COLO668 (cell line): ENCODE measurements around the gene HAUS8.
"Not testable (repeated sequence)": the region's sequence is repeated elsewhere in the genome, so short reads cannot be mapped to it uniquely, and the experiment has no call there.

ENCODE experiments used
- DNase-seq: peaks from one replicate; lab custom pipeline; 2025; ENCODE audit not compliant: unreplicated experiment; lab: John Stamatoyannopoulos, UW

The HAUS8 gene

DNA sequence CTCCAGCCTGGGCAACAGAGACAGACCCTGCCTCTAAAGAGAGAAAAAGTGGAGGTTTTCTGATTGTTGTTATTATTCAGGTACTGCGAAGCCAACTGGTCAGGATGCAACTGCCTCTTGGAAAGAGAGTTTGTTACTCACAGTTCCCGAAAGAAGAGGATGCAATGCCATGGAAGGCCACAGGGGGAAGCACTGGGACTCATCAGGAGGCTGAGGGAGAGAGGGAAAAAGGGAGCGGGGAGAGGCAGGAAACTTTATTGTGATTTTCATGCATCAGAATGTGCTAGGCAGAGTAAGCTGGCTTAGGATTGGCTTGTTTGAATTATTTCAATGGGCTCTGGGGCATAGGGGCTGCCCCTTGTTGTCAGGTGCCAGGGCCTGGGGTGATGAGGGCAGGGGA is 27.9 kb upstream of the HAUS8 start:
- DNase-seq = peak; percentile 16

DNA sequence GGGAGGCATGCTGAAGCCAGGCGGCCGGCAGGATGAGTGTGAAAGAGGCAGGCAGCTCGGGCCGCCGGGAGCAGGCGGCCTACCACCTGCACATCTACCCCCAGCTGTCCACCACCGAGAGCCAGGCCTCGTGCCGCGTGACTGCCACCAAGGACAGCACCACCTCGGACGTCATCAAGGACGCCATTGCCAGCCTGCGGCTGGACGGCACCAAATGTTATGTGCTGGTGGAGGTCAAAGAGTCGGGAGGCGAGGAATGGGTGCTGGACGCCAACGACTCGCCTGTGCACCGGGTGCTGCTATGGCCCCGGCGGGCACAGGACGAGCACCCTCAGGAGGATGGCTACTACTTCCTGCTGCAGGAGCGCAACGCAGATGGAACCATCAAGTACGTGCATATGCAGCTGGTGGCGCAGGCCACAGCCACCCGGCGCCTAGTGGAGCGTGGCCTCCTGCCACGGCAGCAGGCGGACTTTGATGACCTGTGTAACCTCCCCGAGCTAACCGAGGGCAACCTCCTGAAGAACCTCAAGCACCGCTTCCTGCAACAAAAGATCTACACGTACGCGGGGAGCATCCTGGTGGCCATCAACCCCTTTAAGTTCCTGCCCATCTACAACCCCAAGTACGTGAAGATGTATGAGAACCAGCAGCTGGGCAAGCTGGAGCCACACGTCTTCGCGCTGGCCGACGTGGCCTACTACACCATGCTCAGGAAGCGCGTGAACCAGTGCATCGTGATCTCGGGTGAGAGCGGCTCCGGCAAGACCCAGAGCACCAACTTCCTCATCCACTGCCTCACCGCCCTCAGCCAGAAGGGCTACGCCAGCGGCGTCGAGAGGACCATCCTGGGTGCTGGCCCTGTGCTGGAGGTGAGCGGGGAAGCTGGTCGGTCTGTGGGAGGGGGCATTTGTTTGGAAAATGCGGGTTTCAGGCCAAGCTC is 26.7 kb upstream of the HAUS8 start:
- no peak for DNase-seq

DNA sequence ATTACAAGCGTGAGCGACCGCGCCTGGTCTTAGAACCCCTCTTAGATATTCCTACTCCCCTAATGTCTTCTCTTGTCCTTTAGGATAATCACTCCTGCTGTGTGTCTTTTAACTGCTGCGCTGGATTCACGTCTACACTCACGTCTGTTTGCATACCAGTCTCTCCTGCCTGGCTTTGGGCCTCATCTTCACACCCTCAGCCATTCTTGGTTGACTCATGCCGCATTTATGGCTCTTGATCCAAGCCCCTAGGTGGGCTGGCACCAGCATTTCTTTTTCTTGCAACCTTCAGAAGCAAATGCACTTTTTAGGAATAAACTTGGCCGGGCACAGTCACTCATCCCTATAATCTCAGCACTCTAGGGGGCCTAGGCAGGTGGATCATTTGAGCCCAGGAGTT is 23.1 kb upstream of the HAUS8 start:
- DNase-seq = no peak

DNA sequence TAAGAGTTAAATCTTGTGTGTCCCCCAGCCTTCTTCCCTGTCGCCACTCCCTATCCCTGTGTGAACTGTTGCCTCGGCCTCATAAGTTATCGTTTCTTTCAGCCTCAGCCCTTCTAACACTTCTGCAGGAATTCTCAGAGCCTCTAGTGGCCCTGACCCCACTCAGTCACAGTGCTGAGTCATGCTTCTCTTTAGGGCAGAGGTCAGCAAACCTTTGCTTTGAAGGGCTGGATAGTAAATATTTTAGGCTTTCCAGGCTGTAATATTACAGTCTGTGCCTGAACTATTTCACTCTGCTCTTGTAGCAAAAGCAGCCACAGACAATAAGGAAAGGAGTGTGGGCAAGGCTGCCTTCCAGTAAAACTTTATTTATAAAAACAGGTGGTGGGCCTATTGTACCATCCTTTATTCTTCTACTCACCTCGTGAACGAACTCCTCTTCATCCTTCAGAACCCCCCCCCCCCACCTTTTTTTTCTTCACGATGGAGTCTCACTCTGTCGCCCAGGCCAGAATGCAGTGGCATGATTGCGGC is 22.4 kb upstream of the HAUS8 start:
- no peak for DNase-seq

DNA sequence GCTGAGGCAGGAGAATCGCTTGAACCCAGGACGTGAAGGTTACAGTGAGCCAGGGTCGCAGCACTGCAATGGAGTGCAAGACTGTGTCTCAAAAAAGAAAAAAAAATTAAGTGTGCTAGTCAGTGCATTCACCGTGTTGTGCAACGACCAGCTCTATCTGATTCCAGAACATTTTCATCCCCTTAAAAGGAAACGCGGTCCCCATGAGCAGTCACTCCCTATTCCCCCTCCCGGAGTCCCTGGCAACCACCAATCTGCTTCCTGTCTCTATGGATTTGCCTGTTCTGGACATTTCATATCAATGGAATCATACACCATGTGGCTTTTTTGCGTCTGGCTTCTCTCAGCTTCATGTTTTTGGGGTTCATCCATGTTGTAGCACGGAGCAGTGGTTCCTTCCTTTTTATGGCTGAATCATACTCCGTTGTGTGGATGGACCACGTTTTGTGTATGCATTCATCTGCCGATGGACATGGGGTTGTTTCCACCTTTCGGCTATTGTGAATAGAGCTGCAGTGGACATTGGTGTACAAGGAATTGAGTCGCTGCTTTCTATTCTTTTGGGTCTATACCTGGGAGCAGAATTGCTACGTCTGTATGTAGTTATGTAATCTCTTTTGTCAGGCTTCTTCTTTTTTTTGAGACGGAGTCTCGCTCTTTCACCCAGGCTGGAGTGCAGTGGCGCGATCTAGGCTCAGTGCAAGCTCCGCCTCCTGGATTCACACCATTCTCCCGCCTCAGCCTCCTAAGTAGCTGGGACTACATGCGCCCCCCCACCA is 20.1 kb upstream of the HAUS8 start:
- no peak for DNase-seq

DNA sequence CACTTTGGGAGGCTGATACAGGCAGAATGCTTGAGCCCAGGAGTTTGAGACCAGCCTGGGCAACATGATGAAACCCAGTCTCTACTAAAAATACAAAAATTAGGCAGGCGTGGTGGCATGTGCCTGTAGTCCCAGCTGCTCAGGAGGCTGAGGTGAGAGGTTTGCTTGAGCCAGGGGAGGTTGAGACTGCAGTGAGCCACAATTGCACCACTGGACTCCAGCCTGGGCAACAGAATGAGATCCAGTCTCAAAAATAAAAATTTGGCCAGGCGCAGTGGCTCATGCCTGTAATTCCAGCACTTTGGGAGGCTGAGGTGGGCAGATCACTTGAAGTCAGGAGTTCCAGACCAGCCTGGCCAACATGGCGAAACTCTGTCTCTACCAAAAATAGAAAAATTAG is 19.4 kb upstream of the HAUS8 start:
- not testable (repeated sequence) for DNase-seq

DNA sequence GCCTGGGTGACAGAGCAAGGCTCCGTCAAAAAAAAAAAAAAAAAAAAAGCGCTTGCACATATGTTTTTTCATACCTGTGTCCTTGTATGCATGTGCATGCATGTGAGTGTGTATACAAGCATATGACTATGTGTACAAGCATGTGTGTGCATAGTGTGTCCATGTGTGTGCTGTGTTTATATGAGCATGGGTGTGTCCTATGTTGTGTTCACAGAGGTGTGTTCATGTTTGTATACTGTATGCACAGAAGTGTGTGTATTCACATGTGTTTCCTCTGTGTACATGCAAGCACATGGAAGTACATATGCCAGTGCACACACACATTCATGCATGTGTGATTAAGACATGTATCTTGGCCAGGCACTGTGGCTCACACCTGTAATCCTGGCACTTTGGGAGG is 17.4 kb upstream of the HAUS8 start:
- DNase-seq = no peak

DNA sequence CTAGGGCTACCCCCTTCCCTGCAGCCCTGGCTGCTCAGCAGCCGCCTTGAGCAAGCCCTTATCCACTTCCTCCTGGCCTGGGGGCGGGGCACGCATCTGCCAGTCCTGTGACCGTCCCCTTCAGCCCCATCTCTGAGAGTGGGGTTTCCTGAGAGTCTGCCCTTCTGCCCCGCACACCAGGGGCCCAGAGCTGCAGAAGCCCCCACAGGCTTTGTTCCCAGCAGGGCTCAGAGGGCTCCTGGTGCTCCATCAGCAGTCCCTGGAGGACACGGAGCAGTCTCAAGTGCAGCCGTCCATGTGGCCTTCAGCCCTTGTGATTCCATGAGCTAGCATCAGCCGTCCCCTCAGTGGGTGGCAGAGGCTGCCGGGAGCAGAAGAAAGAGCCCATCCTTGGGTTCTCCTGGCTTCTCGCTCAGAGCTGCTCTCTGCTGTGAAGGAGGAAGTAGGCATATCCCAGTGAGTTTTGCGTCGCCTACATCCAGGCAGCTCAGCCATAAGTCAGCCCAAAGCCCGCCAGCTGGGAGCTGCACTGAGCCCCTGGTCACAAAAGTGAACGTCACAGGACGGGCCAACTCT is 16.6 kb upstream of the HAUS8 start:
- DNase-seq = no peak

DNA sequence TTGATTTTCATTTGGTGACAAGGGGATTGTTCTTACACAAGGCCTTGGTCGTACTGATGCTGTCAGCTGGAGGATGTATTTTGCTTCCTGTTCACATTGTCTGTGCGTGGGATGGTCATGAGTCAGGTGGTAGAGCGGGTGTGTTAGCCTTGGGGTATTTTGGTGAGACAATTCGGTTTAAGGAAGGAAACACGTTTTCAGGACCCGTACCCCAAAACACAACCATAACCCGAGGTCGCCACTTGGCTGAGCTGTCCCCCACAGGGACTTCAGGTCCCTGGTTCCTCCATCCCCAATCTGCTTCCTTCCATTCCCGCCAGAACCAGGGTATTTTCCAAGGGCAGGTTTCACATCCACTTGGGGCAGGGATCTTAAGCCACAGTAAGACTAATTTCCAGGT is 15.3 kb upstream of the HAUS8 start:
- DNase-seq = no peak

DNA sequence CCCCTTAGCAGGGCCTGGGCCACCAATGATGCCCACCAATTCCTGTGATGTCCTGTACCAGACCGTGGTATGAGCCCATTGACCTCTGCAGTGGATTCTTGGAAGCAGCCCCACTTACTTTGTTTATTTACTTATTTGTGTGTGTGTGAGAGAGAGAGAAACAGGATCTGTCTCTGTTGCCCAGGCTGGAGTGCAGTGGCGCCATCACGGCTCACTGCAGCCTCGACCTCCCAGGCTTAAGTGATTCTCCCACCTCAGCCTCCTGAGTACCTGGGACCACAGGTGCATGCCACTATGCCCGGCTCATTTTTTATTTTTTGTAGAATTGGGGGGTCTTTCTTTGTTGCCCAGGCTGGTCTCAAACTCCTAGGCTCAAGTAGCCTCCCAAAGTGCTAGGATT is 13.3 kb upstream of the HAUS8 start:
- no peak for DNase-seq

DNA sequence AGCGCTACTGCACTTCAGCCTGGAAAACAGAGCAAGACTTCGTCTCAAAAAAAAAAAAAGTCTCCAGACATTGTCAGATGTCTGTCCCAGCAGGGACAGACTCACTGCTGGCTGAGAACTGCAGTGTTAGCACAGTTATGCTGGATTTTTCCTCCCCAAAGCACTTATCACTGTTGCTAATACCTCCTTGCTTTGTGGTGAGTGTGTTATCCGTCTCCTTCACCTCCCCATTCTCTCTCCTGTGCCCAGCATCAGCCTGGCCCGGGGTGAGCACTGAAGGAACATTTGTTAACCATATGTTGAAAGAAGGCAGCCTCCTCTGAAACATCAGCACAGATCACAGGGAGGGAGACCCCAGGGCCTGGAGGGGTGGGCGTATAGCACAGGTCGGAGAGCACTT is 11.6 kb upstream of the HAUS8 start:
- no peak for DNase-seq

DNA sequence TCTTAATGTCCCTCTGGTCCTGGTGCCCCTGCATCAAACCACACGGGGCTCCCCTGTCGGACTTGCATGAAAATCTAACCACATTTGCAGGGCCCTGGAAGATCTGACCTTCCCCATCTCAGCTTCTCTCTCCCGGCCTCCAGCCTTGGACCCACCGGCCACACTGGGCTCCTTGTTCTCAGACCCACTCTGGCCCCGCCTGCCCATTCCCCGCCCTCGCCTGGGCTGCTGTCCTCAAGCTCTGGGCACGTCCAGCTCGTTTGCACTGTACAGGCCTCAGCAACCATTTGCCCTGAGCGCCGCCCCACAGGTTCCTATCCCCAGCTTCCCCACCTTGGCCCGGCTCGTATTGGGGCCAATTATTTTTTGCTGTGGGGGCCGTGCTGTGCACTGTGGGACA is 10.9 kb upstream of the HAUS8 start:
- DNase-seq = no peak

DNA sequence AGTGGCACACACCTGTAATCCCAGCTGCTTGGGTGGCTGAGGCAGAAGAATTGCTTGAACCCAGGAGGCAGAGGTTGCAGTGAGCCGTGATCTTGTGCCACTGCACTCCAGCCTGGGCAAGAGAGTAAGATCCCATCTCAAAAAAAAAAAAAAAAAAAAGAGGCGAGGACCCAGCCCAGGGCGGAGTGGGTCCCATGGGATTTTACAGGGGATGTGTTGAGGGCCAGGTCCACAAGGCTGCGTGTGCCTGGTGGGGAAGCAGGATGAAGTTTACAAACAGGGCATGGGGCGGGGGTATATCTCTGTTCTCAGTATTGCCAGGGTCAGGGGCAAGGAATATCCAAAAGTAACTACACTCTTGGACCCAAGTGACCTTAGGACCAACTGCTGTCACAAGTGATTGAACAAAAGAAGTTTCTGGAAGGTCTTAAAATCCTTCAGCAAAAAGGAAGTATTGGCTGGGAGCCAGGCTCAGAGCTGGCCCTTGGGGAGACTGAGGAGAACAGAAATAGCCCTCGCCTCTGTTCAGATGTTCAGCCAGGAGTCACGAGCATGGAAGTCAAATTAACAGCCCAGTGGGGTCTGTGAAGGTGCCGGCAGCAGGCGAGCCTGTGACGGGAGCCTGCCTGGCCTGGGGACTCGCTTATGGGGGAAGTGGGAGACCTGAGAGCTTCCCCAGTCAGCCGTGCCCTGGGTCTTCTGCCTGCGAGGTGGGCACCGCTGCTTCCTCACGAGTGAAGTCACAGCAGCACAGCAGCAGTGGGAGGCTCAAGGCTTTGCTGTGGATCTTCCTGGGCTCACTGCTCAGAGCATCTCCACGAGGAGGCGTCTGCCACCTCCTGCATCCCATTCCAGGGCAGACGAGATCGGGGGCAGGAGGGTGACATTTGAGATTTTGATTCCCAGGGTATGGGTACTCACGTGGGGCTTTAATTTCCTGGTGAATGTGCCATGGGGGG is 6.7 kb upstream of the HAUS8 start:
- no peak for DNase-seq

DNA sequence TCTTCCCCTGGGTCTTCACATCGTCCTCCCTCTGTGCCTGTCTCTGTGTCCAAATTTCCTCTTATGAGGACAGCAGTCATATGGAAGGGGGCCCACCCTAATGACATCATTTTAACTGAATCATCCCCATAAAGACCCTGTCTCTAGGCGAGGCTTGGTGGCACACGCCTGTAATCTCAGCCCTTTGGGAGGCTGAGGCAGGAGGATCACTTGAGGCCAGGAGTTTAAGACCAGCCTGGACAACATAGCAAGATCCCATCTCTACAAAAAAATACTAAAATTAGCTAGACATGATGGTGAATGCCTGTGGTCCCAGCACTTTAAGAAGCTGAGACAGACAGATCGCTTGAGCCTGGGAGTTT is 5.2 kb upstream of the HAUS8 start:
- no peak for DNase-seq

DNA sequence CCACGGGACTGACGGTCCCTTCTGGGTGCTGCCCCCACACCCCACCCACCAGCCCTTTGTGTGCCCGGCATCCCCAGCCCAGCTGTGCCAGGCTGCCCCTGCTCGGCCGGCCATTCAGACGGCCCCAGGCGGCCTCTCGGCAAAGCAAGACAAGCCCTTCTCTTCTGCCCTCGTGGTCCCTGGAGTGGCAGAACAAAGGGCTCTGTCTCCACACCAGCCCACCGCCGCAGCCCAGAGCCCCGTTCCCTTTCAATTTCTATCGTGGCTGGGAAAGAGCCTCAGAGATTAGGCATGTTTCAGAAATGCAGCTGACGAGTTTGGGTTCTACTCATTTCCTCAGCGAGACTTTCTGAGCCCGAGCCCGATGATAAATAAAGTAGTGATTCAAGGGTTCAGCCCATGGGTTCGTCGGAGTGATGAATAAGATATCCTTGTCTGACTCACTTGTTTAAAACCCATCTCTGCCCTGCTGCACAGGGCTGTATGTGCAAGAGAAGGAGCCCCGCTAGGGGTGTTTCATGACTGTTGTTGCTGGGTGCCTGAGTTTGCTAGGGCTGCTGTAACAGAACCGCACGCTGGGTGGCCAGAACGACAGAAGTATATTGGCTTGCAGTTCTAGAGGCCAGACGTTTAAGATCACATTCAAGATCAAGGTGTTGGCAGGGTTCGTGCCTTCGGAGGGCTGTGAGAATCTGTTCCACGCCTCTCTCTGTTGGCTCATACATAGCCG is 4.6 kb upstream of the HAUS8 start:
- no peak for DNase-seq

DNA sequence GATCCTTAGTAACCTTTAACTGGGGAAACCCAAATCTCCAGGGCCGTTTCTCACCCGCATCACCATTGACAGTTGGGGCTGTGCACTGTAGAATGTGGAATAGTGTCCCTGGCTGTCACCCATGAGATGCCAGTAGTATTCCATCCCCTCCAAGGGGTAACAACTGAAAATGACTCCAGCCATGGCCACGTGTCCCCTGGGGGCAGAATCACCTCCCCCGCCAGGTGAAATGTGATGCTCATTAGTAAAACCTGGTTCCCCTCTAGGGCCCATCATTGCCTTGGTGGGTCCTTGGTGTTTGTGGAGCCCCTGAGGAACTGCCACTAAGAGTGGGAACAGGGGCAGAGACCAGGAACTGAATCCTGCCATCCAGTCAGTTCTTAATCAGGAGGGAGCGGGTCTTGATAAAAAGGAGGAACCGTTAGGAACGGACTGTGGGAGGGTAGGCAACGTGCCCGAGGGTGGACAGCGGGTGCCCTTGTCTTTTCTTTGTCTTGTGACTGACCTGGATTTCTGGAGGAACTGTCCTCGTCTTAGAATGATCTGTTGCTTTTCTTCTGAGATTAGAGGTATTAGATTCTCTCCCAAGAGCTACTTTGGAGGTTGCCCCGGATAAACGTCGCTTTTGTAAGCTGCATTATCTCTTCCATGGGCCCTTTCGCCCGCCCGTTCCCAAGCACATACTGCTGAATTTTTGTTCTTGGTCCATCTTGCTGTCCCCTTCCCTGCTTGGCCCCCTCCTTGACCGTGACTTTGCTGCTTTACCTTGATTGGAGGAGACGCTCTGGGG is 3.9 kb upstream of the HAUS8 start:
- no peak for DNase-seq

DNA sequence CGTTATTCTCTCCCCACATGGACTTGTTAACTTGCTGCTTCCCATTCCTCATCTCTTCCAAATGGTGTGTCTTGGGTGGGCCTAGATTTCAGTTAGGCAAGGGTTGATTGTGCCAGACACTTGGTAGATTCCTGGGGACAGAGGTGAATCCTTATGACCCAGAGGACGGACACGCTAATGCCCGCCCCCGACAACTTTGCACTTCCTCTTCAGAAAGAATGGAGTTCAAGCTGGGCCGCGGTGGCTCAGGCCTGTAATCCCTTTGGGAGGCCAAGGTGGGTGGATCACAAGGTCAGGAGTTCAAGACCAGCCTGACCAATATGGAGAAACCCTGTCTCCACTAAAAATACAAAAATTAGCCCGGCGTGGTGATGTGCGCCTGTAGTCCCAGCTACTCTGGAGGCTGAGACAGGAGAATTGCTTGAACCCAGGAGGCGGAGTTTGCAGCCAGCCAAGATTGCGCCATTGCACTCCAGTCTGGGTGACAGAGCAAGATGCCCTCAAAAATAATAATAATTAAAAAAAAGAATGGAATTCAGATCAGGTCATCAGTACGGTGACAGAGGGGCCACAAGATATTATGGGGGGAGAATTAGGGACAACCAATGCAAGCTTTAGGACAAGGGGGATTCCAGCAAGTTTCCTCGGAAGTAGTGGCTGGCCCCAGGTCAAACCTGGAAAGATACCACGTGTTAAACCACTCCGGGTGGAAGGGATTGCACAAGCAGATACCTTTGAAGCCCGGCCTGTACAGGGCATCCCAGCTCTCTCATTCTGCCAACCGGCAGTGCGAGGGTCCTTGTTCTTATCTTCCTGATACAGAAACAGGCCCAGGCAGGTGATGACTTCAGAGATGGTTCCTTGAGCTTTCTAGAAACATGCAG is 3.0 kb upstream of the HAUS8 start:
- DNase-seq = no peak

DNA sequence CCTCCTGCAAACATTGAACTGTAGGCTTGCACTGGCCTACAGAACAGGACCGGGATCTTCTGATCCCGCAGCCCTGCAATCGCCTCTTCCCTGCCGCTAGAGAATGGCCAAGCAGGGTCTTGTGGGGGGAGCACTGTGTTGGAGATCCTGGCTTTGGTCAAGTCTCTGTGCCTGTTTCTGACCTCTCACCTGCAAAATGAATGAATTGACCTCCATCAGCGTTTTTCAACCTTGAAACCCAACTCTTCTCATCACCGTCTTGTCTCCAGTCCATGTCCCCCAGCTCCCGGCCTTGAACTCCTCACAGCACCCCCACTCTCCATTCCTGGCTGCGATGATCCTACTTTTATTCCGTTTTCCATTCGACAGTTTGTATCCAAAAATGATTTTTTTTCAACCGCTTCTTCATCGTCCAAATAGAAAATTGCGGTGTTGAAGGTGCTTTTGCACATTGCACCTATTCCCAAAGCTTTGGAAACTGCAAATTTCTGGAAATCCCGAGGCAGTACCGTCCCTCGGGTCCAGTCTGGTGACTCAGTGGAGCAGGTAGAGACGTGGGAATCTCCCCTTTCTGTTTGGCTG is 2.3 kb upstream of the HAUS8 start:
- no peak for DNase-seq
